ENCODE results near the gene CHSY1. TPM values are rescaled to one million over a fixed set of nuclear protein-coding genes. Genes with fewer than 3 reads are reported as not detected.

CHSY1 gene
- total RNA-seq, 2 donors from 2014 or later = 26.4 to 31.1 TPM

- H3K4me1 Mint-ChIP-seq (ENCODE audit: low read depth) = peaks cover 67% of the 10 kb centered on the region
- no peak overlapping the region for H3K4me3 Mint-ChIP-seq
- peaks cover 7 to 12% of the 10 kb centered on the region in 2 donors for H3K36me3 Mint-ChIP-seq (ENCODE audit: insufficient read depth in 2 of 2)
- ATAC-seq (replicated peaks in 1 of 2) = no peak
- H3K9me3 Mint-ChIP-seq = no peaks in the 10 kb centered on the region
- no peaks in the 10 kb centered on the region for H3K27me3 Mint-ChIP-seq (ENCODE audit: low read depth)
- peak overlapping the region; percentile 17 for H3K27ac Mint-ChIP-seq
- no peak for DNase-seq
Observed at GRCh38 chr15:101183226-101183930, 68.5 kb downstream of the CHSY1 start.

GRCh38 chr15:101182215-101182614, 69.6 kb downstream of the CHSY1 start:
- ATAC-seq (replicated peaks in 1 of 2) = peak; percentile 77 to 90
- Mint-ChIP-seq H3K4me3 (peak overlapping the region in 1 of 2 donors; percentile 53), H3K27ac (peak overlapping the region; percentile 17), H3K36me3 (ENCODE audit: insufficient read depth in 2 of 2) (peaks cover 14 to 15% of the 10 kb centered on the region in 2 donors), H3K27me3 (ENCODE audit: low read depth) (no peaks in the 10 kb centered on the region), H3K9me3 (no peaks in the 10 kb centered on the region), H3K4me1 (ENCODE audit: low read depth) (peaks cover 56% of the 10 kb centered on the region)
- DNase-seq = no peak

GRCh38 chr15:101181349-101181748, 70.5 kb downstream of the CHSY1 start:
- H3K27me3 Mint-ChIP-seq (ENCODE audit: low read depth) = no peaks in the 10 kb centered on the region
- peak overlapping the region; percentile 43 for H3K27ac Mint-ChIP-seq
- peak in 1 of 2 donors; percentile 23 for ATAC-seq (replicated peaks in 1 of 2)
- DNase-seq = no peak
- peak overlapping the region; percentile 1 to 61 for H3K4me3 Mint-ChIP-seq
- peaks cover 14 to 15% of the 10 kb centered on the region in 2 donors for H3K36me3 Mint-ChIP-seq (ENCODE audit: insufficient read depth in 2 of 2)
- no peaks in the 10 kb centered on the region for H3K9me3 Mint-ChIP-seq
- peaks cover 52% of the 10 kb centered on the region for H3K4me1 Mint-ChIP-seq (ENCODE audit: low read depth)

GRCh38 chr15:101180620-101181307, 71.1 kb downstream of the CHSY1 start:
- H3K9me3 Mint-ChIP-seq = no peaks in the 10 kb centered on the region
- peak overlapping the region; percentile 1 to 61 for H3K4me3 Mint-ChIP-seq
- H3K4me1 Mint-ChIP-seq (ENCODE audit: low read depth) = peaks cover 57% of the 10 kb centered on the region
- DNase-seq (no peak), ATAC-seq (replicated peaks in 1 of 2) (peak; percentile 33 to 59)
- peak overlapping the region; percentile 47 for H3K27ac Mint-ChIP-seq
- H3K36me3 Mint-ChIP-seq (ENCODE audit: insufficient read depth in 2 of 2) = peaks cover 14 to 15% of the 10 kb centered on the region in 2 donors
- no peaks in the 10 kb centered on the region for H3K27me3 Mint-ChIP-seq (ENCODE audit: low read depth)

GRCh38 chr15:101179341-101180153, 72.3 kb downstream of the CHSY1 start:
- Mint-ChIP-seq H3K36me3 (ENCODE audit: insufficient read depth in 2 of 2) (peaks cover 17 to 20% of the 10 kb centered on the region in 2 donors), H3K9me3 (no peaks in the 10 kb centered on the region), H3K4me1 (ENCODE audit: low read depth) (peaks cover 47% of the 10 kb centered on the region), H3K27ac (peak overlapping the region; percentile 50), H3K27me3 (ENCODE audit: low read depth) (no peaks in the 10 kb centered on the region), H3K4me3 (no peak overlapping the region)
- DNase-seq = no peak
- ATAC-seq (replicated peaks in 1 of 2) = no peak

- DNase-seq (no peak), ATAC-seq (replicated peaks in 1 of 2) (no peak)
- Mint-ChIP-seq H3K36me3 (ENCODE audit: insufficient read depth in 2 of 2) (peaks cover 20 to 21% of the 10 kb centered on the region in 2 donors), H3K27ac (no peak overlapping the region), H3K27me3 (ENCODE audit: low read depth) (no peaks in the 10 kb centered on the region), H3K4me1 (ENCODE audit: low read depth) (peaks cover 47% of the 10 kb centered on the region), H3K9me3 (no peaks in the 10 kb centered on the region), H3K4me3 (no peak overlapping the region)
Observed at GRCh38 chr15:101178931-101179330, 72.9 kb downstream of the CHSY1 start.

GRCh38 chr15:101178479-101178878, 73.4 kb downstream of the CHSY1 start:
- Mint-ChIP-seq H3K4me3 (no peak overlapping the region), H3K9me3 (no peaks in the 10 kb centered on the region), H3K36me3 (ENCODE audit: insufficient read depth in 2 of 2) (peaks cover 20 to 21% of the 10 kb centered on the region in 2 donors), H3K27me3 (ENCODE audit: low read depth) (no peaks in the 10 kb centered on the region), H3K27ac (no peak overlapping the region), H3K4me1 (ENCODE audit: low read depth) (peaks cover 47% of the 10 kb centered on the region)
- ATAC-seq (replicated peaks in 1 of 2) (no peak), DNase-seq (no peak)

- Mint-ChIP-seq H3K9me3 (no peaks in the 10 kb centered on the region), H3K27ac (no peak overlapping the region), H3K27me3 (ENCODE audit: low read depth) (no peaks in the 10 kb centered on the region), H3K4me3 (no peak overlapping the region), H3K4me1 (ENCODE audit: low read depth) (peaks cover 43% of the 10 kb centered on the region), H3K36me3 (ENCODE audit: insufficient read depth in 2 of 2) (peaks cover 20 to 21% of the 10 kb centered on the region in 2 donors)
- no peak for DNase-seq
- ATAC-seq (replicated peaks in 1 of 2) = no peak
Observed at GRCh38 chr15:101177866-101178265, 74.0 kb downstream of the CHSY1 start.

GRCh38 chr15:101176625-101177024, 75.2 kb downstream of the CHSY1 start:
- H3K4me3 Mint-ChIP-seq = no peak overlapping the region
- ATAC-seq (replicated peaks in 1 of 2) (no peak), DNase-seq (no peak)
- H3K36me3 Mint-ChIP-seq (ENCODE audit: insufficient read depth in 2 of 2) = peaks cover 15 to 21% of the 10 kb centered on the region in 2 donors
- no peaks in the 10 kb centered on the region for H3K27me3 Mint-ChIP-seq (ENCODE audit: low read depth)
- H3K9me3 Mint-ChIP-seq = no peaks in the 10 kb centered on the region
- H3K27ac Mint-ChIP-seq = no peak overlapping the region
- peaks cover 31% of the 10 kb centered on the region for H3K4me1 Mint-ChIP-seq (ENCODE audit: low read depth)

GRCh38 chr15:101175401-101175800, 76.4 kb downstream of the CHSY1 start:
- Mint-ChIP-seq H3K4me3 (no peak overlapping the region), H3K4me1 (ENCODE audit: low read depth) (peaks cover 24% of the 10 kb centered on the region), H3K9me3 (no peaks in the 10 kb centered on the region), H3K36me3 (ENCODE audit: insufficient read depth in 2 of 2) (peaks cover 13 to 21% of the 10 kb centered on the region in 2 donors), H3K27me3 (ENCODE audit: low read depth) (no peaks in the 10 kb centered on the region), H3K27ac (no peak overlapping the region)
- ATAC-seq (replicated peaks in 1 of 2) (no peak), DNase-seq (no peak)

GRCh38 chr15:101174152-101174920, 77.5 kb downstream of the CHSY1 start:
- H3K9me3 Mint-ChIP-seq = no peaks in the 10 kb centered on the region
- H3K4me1 Mint-ChIP-seq (ENCODE audit: low read depth) = peaks cover 29% of the 10 kb centered on the region
- no peak overlapping the region for H3K4me3 Mint-ChIP-seq
- peak in 1 of 2 donors; percentile 18 for ATAC-seq (replicated peaks in 1 of 2)
- no peaks in the 10 kb centered on the region for H3K27me3 Mint-ChIP-seq (ENCODE audit: low read depth)
- no peak overlapping the region for H3K27ac Mint-ChIP-seq
- peaks cover 13 to 21% of the 10 kb centered on the region in 2 donors for H3K36me3 Mint-ChIP-seq (ENCODE audit: insufficient read depth in 2 of 2)
- no peak for DNase-seq

- ATAC-seq (replicated peaks in 1 of 2) = no peak
- Mint-ChIP-seq H3K27ac (no peak overlapping the region), H3K36me3 (ENCODE audit: insufficient read depth in 2 of 2) (peaks cover 13 to 17% of the 10 kb centered on the region in 2 donors)
Observed at GRCh38 chr15:101173233-101174119, 78.4 kb downstream of the CHSY1 start.

More at GRCh38 chr15:101173233-101174119, 78.4 kb downstream of the CHSY1 start:
- no peaks in the 10 kb centered on the region for H3K9me3 Mint-ChIP-seq
- DNase-seq = no peak
- no peaks in the 10 kb centered on the region for H3K27me3 Mint-ChIP-seq (ENCODE audit: low read depth)
- peaks cover 37% of the 10 kb centered on the region for H3K4me1 Mint-ChIP-seq (ENCODE audit: low read depth)
- no peak overlapping the region for H3K4me3 Mint-ChIP-seq

Data from activated T-cell treated with anti-CD3 and anti-CD28 coated beads, Interleukin-2, amount 50 U/mL, for 72 hours (primary cell).